Psoas muscle (tissue), 8 donors: ENCODE data around the gene ZNF292. TPM values are rescaled to one million over a fixed set of nuclear protein-coding genes. Genes with fewer than 3 reads are reported as not detected.

Experiments
- ATAC-seq, 4 donors: fragments of 200-7000 bp; cut with Tn5 transposase; one replicate each; pipeline ENCODE4 v1.9.1; 2020; ENCODE audit warnings: moderate library complexity in 3 of 4, mild to moderate bottlenecking in 2 of 4
- DNase-seq, 2 donors: peaks; one replicate each; pipeline ENCODE4 v3.0.0-alpha.2; 2020
- H3K27ac ChIP-seq: fragments of 200-600 bp; one replicate; pipeline ENCODE4 v1.8.0; 2022
- H3K27me3 ChIP-seq, 3 donors: fragments of 200-600 bp in 1 of 3; one replicate each; pipeline versions ENCODE4 v1.6.1 to v1.8.0; 2013 to 2022; ENCODE audit warnings: low read length in 2 of 3, mild to moderate bottlenecking in 2 of 3, moderate library complexity in 1 of 3; ENCODE audit not compliant: insufficient read depth in 3 of 3
- H3K36me3 ChIP-seq, 2 donors: fragments of 200-600 bp in 1 of 2; one replicate each; pipeline versions ENCODE4 v1.6.1 to v1.8.0; 2013 to 2022; ENCODE audit warnings: low read depth in 1 of 2, mild to moderate bottlenecking in 1 of 2, moderate library complexity in 1 of 2; ENCODE audit not compliant: insufficient read depth in 1 of 2
- H3K4me1 ChIP-seq: fragments of 200-600 bp; one replicate; pipeline ENCODE4 v1.8.0; 2022
- H3K4me3 ChIP-seq: fragments of 200-600 bp; one replicate; pipeline ENCODE4 v1.8.0; 2022; ENCODE audit warnings: mild to moderate bottlenecking
- H3K9me3 ChIP-seq: fragments of 200-600 bp; one replicate; pipeline ENCODE4 v1.8.0; 2022
- CTCF ChIP-seq: fragments of 200-600 bp; IDR thresholded peaks from one replicate; pipeline ENCODE4 v1.8.0; 2022; ENCODE audit warnings: antibody characterized with exemption
- WGBS, 3 donors: extraction: QIAGEN DNeasy Blood & Tissue Kit; methylation state at CpG; one replicate each; pipeline versions ENCODE4 v1.1.6 to v1.1.7; 2013; 5-methylcytosine and 5-hydroxymethylcytosine counted together
- intact Hi-C, 2 donors: fragments of 100-400 bp; cut with DNase I; formaldehyde crosslinking; loops; one replicate each; pipeline versions ENCODE4 v1.11.0 to v1.14.2; 2022
- polyA plus RNA-seq, 3 donors: library from polyadenylated mRNA; stranded (reverse); fragments of 200-250 nt; gene quantifications; one replicate each; pipeline ENCODE4 v1.2.3, GENCODE V29; 2013
- total RNA-seq, 4 donors: library from RNA; stranded (reverse); fragmentation: NEBNext Ultra II Directional in 2 of 4; extraction: Animal tissue kit (Norgen Biotek cat#: 25700) in 2 of 4; gene quantifications; one replicate each; pipeline versions ENCODE4 v1.2.1 to v1.2.4, GENCODE V29; 2021 to 2023
- donor health status: healthy with polysubstance abuse.
- donor health status: DM: no; HTN: no; CAD: no; lungs with moderate emphysema.
- donor health status: Bipolar disorder and iron deficiency.
- donor health status: healthy.
- donor health status: DM: yes; HTN: yes; CAD: no.
- donor health status: DM: no; HTN: no; CAD: no.
- donor health status: DM: no; HTN: no; CAD: no.
- donor health status: DM: yes; HTN: yes; CAD: no.

Gene ZNF292
- total and polyA plus RNA-seq, 7 donors, result 1.9 to 21.3 (median 16.7) TPM

- 89 to 93% (median 91%) methylated on average over 7 of the region's 7 CpGs for WGBS, 3 donors
- TF ChIP-seq CTCF, result no peak
- intact Hi-C loops, result no loop called here
- peaks cover 29% of the 10 kb centered on the region for H3K4me1 ChIP-seq
- ATAC-seq (no peak), DNase-seq (no peak)
- no peaks in the 10 kb centered on the region for H3K9me3 ChIP-seq
- H3K27ac ChIP-seq, result no peak overlapping the region
- H3K4me3 ChIP-seq, result no peak overlapping the region
- H3K36me3 ChIP-seq, result peaks cover 0 to 7% of the 10 kb centered on the region in 2 donors
- no peaks in the 10 kb centered on the region for H3K27me3 ChIP-seq
Observed at GRCh38 chr6:87180105-87180728, 24.9 kb downstream of the ZNF292 start.

- H3K36me3 ChIP-seq, result peaks cover 0 to 11% of the 10 kb centered on the region in 2 donors
- no peak overlapping the region for H3K4me3 ChIP-seq
- H3K4me1 ChIP-seq, result peaks cover 39% of the 10 kb centered on the region
- no peak for ATAC-seq
- no peaks in the 10 kb centered on the region for H3K9me3 ChIP-seq
- 98 to 100% (median 99%) methylated on average over 6 of the region's 6 CpGs for WGBS, 3 donors
- intact Hi-C loops, result no loop called here
- H3K27me3 ChIP-seq, result no peaks in the 10 kb centered on the region
- TF ChIP-seq CTCF, result no peak
- H3K27ac ChIP-seq, result no peak overlapping the region
- DNase-seq, result no peak
Observed at GRCh38 chr6:87181903-87182302, 26.5 kb downstream of the ZNF292 start.

- peaks cover 38% of the 10 kb centered on the region for H3K4me1 ChIP-seq
- H3K36me3 ChIP-seq, result peaks cover 0 to 11% of the 10 kb centered on the region in 2 donors
- no peak overlapping the region for H3K27ac ChIP-seq
- no peak for ATAC-seq
- no peak for DNase-seq
- no peaks in the 10 kb centered on the region for H3K27me3 ChIP-seq
- no peaks in the 10 kb centered on the region for H3K9me3 ChIP-seq
- intact Hi-C loops, result no loop called here
- H3K4me3 ChIP-seq, result no peak overlapping the region
- 91 to 94% (median 93%) methylated on average over 2 of the region's 2 CpGs for WGBS, 3 donors
- no peak for TF ChIP-seq CTCF
Observed at GRCh38 chr6:87182321-87182720, 27.0 kb downstream of the ZNF292 start.

GRCh38 chr6:87182940-87183339 lies 27.6 kb downstream of the ZNF292 start:
- TF ChIP-seq CTCF, result no peak
- H3K27ac ChIP-seq, result no peak overlapping the region
- DNase-seq (no peak), ATAC-seq (no peak)
- H3K4me3 ChIP-seq, result no peak overlapping the region
- H3K9me3 ChIP-seq, result no peaks in the 10 kb centered on the region
- peaks cover 33% of the 10 kb centered on the region for H3K4me1 ChIP-seq
- 83 to 93% (median 89%) methylated on average over 1 of the region's 1 CpG for WGBS, 3 donors
- peaks cover 0 to 11% of the 10 kb centered on the region in 2 donors for H3K36me3 ChIP-seq
- no peaks in the 10 kb centered on the region for H3K27me3 ChIP-seq
- intact Hi-C loops, result no loop called here

- Histone ChIP-seq H3K9me3 (no peaks in the 10 kb centered on the region), H3K27me3 (no peaks in the 10 kb centered on the region), H3K27ac (no peak overlapping the region), H3K4me3 (no peak overlapping the region), H3K4me1 (peaks cover 33% of the 10 kb centered on the region), H3K36me3 (peaks cover 0 to 11% of the 10 kb centered on the region in 2 donors)
- intact Hi-C loops, result no loop called here
- 54 to 85% (median 58%) methylated on average over 1 of the region's 1 CpG for WGBS, 3 donors
- ATAC-seq (peak; percentile 42 to 83 (median 66)), DNase-seq (no peak)
- no peak for TF ChIP-seq CTCF
Observed at GRCh38 chr6:87183687-87184086, 28.3 kb downstream of the ZNF292 start.
